CD4-positive, alpha-beta memory T cell (primary cell): ENCODE measurements around the gene MAFF. TPM values are rescaled to one million over a fixed set of nuclear protein-coding genes. Genes with fewer than 3 reads are reported as not detected.
"Not testable (repeated sequence)": the region's sequence is repeated elsewhere in the genome, so short reads cannot be mapped to it uniquely, and the experiment has no call there.

ENCODE experiments used
- CTCF ChIA-PET: fragments of 350-600 bp; sonication (Branson Sonifier 250); formaldehyde crosslinking; loops from one replicate; lab custom pipeline; 2021; ENCODE audit warnings: inconsistent platforms; ENCODE audit not compliant: partially characterized antibody; lab: Charles Lee
- POLR2A ChIA-PET: fragments of 350-600 bp; sonication (Branson Sonifier 250); formaldehyde crosslinking; loops from one replicate; lab custom pipeline; 2021; ENCODE audit not compliant: partially characterized antibody; lab: Charles Lee
- DNase-seq, 5 donors: peaks; one replicate each; pipeline versions ENCODE4 v3.0.0 to v3.0.0-alpha.2; 2020 to 2022; ENCODE audit warnings: mixed read lengths in 1 of 5
- H3K27ac ChIP-seq: one replicate; pipeline ENCODE4 v1.7.0; 2013; ENCODE audit warnings: low read depth, low read length
- H3K27me3 ChIP-seq: 2 replicates; pipeline ENCODE4 v1.7.0; 2013; ENCODE audit warnings: mild to moderate bottlenecking, low read length, moderate library complexity; ENCODE audit not compliant: insufficient read depth
- H3K36me3 ChIP-seq: 2 replicates; pipeline ENCODE4 v1.7.0; 2013; ENCODE audit warnings: mild to moderate bottlenecking, low read length, moderate library complexity; ENCODE audit not compliant: insufficient read depth
- H3K4me1 ChIP-seq: 2 replicates; pipeline ENCODE4 v1.7.0; 2013; ENCODE audit warnings: mild to moderate bottlenecking, low read length, moderate library complexity; ENCODE audit not compliant: insufficient read depth
- H3K4me3 ChIP-seq, 2 donors: one replicate each; pipeline ENCODE4 v1.7.0; 2013; ENCODE audit warnings: low read length in 2 of 2, mild to moderate bottlenecking in 1 of 2
- H3K9me3 ChIP-seq, 2 donors: one replicate each; pipeline ENCODE4 v1.7.0; 2013; ENCODE audit warnings: low read length in 2 of 2, control low read depth in 1 of 2; ENCODE audit not compliant: control insufficient read depth in 1 of 2
- H3K27ac Mint-ChIP-seq, 7 donors: one replicate each; pipeline ENCODE4 v1.8.0; 2020 to 2021; ENCODE audit warnings: mixed read lengths in 7 of 7, mild to moderate bottlenecking in 6 of 7, inconsistent platforms in 3 of 7, moderate library complexity in 3 of 7
- H3K27me3 Mint-ChIP-seq, 2 donors: one replicate each; pipeline ENCODE4 v1.8.0; 2020 to 2021; ENCODE audit warnings: mixed read lengths in 2 of 2
- H3K36me3 Mint-ChIP-seq, 2 donors: one replicate each; pipeline ENCODE4 v1.8.0; 2020 to 2021; ENCODE audit warnings: mixed read lengths in 2 of 2, inconsistent platforms in 1 of 2, mild to moderate bottlenecking in 1 of 2
- H3K4me1 Mint-ChIP-seq, 4 donors: one replicate each; pipeline ENCODE4 v1.8.0; 2020 to 2021; ENCODE audit warnings: mixed read lengths in 4 of 4, mild to moderate bottlenecking in 1 of 4
- H3K4me3 Mint-ChIP-seq, 8 donors: one replicate each; pipeline ENCODE4 v1.8.0; 2020 to 2021; ENCODE audit warnings: mixed read lengths in 8 of 8, mild to moderate bottlenecking in 7 of 8, moderate library complexity in 6 of 8, inconsistent platforms in 3 of 8
- H3K9me3 Mint-ChIP-seq, 8 donors: one replicate each; pipeline ENCODE4 v1.8.0; 2020 to 2021; ENCODE audit warnings: mixed read lengths in 8 of 8, mild to moderate bottlenecking in 5 of 8, inconsistent platforms in 3 of 8, moderate library complexity in 1 of 8
- intact Hi-C: fragments of 100-400 bp; cut with micrococcal nuclease; formaldehyde crosslinking; loops from one replicate; pipeline ENCODE4 v1.15.1; 2023
- polyA plus RNA-seq, 2 donors: library from polyadenylated mRNA; unstranded; fragments of 300-500 nt; fragmentation: Illumina TruSeq; gene quantifications; one replicate each; pipeline ENCODE4 v1.2.3, GENCODE V29; 2021
- total RNA-seq, 2 experiments: library from RNA; stranded (reverse); gene quantifications; one replicate each; pipeline ENCODE4 v1.2.3, GENCODE V29; 2021

Gene MAFF
- total and polyA plus RNA-seq, 4 experiments from 2014 or later = 3.3 to 6.8 (median 5.1) TPM

DNA sequence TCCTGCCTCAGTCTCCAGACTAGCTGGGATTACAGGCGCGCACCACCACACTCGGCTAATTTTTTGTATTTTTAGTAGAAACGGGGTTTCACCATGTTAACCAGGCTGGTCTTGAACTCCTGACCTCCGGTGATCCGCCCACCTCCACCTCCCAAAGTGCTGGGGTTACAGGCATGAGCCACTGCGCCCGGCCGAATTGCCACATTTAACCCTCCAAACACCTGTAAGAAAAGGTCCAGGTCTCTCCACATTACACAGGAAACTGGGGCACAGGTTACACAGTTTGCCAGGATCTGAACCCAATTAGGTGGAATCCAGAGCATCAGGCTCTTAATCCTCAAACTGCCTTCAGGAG, 24.2 kb upstream of the MAFF start:
- POLR2A ChIA-PET, H3K27me3 Mint-ChIP-seq, CTCF ChIA-PET, H3K9me3 Mint-ChIP-seq, DNase-seq, H3K36me3 ChIP-seq, intact Hi-C loops, H3K9me3 ChIP-seq, H3K27ac ChIP-seq, H3K4me3 ChIP-seq, H3K27me3 ChIP-seq: not testable (repeated sequence)
- H3K4me3 Mint-ChIP-seq = peak overlapping the region in 1 of 8 donors; percentile 62
- H3K4me1 Mint-ChIP-seq = peaks cover 43 to 85% (median 61%) of the 10 kb centered on the region in 4 donors
- H3K4me1 ChIP-seq = peaks cover 54% of the 10 kb centered on the region
- H3K27ac Mint-ChIP-seq = peak overlapping the region in 3 of 7 donors; percentile 53 to 99 (median 62)
- peaks cover 3 to 20% of the 10 kb centered on the region in 2 donors for H3K36me3 Mint-ChIP-seq

DNA sequence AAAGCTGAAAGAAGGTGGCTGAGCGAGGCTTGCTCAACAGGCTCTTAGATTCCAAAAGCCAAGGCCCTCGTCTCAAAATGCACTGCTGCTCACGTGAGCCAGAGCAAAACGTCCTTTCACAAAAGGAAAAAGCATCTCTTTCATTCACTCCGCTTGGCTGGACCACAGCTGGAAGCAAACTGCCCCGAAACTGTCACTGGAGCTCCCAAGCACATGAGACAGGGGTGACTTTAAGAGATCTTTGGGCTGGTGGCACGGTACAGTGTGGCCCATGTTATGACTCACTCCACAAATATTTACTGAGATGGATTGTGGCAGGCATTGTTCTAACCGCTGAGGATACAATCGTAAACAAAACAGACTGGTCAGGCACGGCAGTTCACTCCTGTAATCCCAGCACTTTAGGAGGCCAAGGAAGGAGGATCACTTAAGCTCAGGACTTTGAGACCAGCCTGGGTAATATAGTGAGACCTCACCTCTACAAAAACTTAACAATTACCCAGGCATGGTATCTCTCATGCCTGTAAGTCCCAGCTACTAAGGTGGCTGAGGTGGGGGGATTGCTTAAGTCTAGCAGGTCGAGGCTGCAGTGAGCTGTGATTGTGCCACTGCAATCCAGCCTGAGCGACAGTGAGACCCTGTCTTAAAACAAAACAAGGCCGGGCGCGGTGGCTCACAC, 23.7 kb upstream of the MAFF start:
- no peak overlapping the region for H3K4me3 ChIP-seq
- Mint-ChIP-seq H3K4me3 (peak overlapping the region in 1 of 8 donors; percentile 62), H3K36me3 (peaks cover 3 to 20% of the 10 kb centered on the region in 2 donors), H3K9me3 (peaks cover 0 to 3% (median 0%) of the 10 kb centered on the region in 8 donors), H3K4me1 (peaks cover 40 to 80% (median 57%) of the 10 kb centered on the region in 4 donors), H3K27ac (peak overlapping the region in 3 of 7 donors; percentile 53 to 99 (median 55)), H3K27me3 (no peaks in the 10 kb centered on the region)
- intact Hi-C loops = no loop called here
- H3K27me3 ChIP-seq = no peaks in the 10 kb centered on the region
- DNase-seq = no peak
- CTCF ChIA-PET = no interaction called here
- no peaks in the 10 kb centered on the region for H3K9me3 ChIP-seq
- no peaks in the 10 kb centered on the region for H3K36me3 ChIP-seq
- H3K27ac ChIP-seq = no peak overlapping the region
- H3K4me1 ChIP-seq = peaks cover 48% of the 10 kb centered on the region
- POLR2A ChIA-PET = no interaction called here

DNA sequence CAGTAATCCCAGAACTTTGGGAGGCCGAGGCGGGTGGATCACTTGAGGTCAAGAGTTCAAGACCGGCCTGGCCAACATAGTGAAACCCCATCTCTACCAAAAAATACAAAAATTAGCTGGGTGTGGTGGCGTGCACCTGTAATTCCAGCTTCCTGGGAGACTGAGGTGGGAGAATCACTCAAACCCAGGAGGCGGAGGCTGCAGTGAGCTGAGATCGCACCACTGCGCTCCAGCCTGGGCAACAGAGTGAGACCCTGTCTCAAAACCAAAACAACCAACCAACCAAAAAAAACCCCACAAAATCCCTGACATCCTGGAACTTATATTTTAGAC, 23.2 kb upstream of the MAFF start:
- intact Hi-C loops, DNase-seq, H3K9me3 ChIP-seq, H3K36me3 ChIP-seq, H3K4me3 ChIP-seq, H3K27me3 ChIP-seq, H3K27me3 Mint-ChIP-seq, H3K4me3 Mint-ChIP-seq, H3K27ac ChIP-seq, H3K9me3 Mint-ChIP-seq, CTCF ChIA-PET: not testable (repeated sequence)
- H3K4me1 ChIP-seq = peaks cover 48% of the 10 kb centered on the region
- peaks cover 3 to 20% of the 10 kb centered on the region in 2 donors for H3K36me3 Mint-ChIP-seq
- H3K4me1 Mint-ChIP-seq = peaks cover 38 to 75% (median 53%) of the 10 kb centered on the region in 4 donors
- POLR2A ChIA-PET = interaction anchor here (1.2 kb wide), 1 partner anchor 25 kb away, joined by 4 read pairs; no protein-coding TSS in a partner anchor
- H3K27ac Mint-ChIP-seq = peak overlapping the region in 6 of 7 donors; percentile 29 to 99 (median 75)

DNA sequence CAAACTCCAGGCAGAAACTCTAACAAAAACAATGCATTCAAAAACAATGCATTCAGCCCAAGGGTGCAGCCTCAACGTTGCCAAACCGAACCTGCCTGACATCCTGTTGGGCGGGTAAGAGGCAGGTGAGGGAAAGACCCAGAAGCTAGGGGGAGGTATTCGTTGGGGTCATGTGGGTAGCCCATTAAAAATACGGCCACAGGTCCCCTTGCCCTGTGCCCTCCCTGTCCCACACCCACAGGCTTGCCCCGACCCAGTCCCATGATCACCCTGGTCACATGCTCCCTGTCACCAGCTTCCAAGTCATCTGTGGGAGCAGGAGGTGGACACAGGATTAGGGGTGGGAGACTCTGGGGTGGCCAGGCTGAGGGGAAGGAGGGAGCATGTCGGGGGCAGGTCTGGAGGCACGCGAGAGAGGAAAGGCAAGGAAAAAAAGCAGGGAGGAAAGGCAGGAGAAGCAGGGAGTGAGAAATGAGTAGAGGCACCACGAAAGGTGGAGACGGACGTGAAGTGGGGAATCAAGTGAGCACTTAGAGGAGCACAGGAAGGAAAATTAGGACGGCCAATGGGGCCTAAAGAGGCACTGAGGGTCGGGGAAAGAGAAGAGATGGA, 20.8 kb upstream of the MAFF start:
- no peaks in the 10 kb centered on the region for H3K9me3 ChIP-seq
- peak overlapping the region; percentile 71 for H3K27ac ChIP-seq
- H3K4me3 ChIP-seq = peak overlapping the region; percentile 66 to 94
- Mint-ChIP-seq H3K9me3 (peaks cover 0 to 3% (median 0%) of the 10 kb centered on the region in 8 donors), H3K4me3 (peak overlapping the region; percentile 85 to 98 (median 94)), H3K27ac (peak overlapping the region; percentile 87 to 99 (median 95)), H3K27me3 (no peaks in the 10 kb centered on the region), H3K4me1 (peaks cover 32 to 60% (median 44%) of the 10 kb centered on the region in 4 donors), H3K36me3 (peaks cover 0 to 19% of the 10 kb centered on the region in 2 donors)
- DNase-seq = peak; percentile 49 to 83 (median 61)
- H3K27me3 ChIP-seq = no peaks in the 10 kb centered on the region
- CTCF ChIA-PET = no interaction called here
- peaks cover 38% of the 10 kb centered on the region for H3K4me1 ChIP-seq
- intact Hi-C loops = loop anchor here (1.0 kb wide), 2 partner anchors 20 to 33 kb away; partner anchors contain the start of gene MAFF
- H3K36me3 ChIP-seq = no peaks in the 10 kb centered on the region
- POLR2A ChIA-PET = interaction anchor here (0.9 to 2.3 kb wide), 9 partner anchors 10 to 218 kb away, joined by 3 to 38 read pairs (median 4); partner anchors contain the start of gene MAFF

GRCh38 chr22:38181453-38182200, 20.2 kb upstream of the MAFF start, which contains the start of gene PLA2G6:
TSS of gene PLA2G6 (minus strand) at chr22:38181830. CDS start at chr22:38169426, 12,404 bp downstream.
- intact Hi-C loops = loop anchor here (1.0 kb wide), 2 partner anchors 20 to 33 kb away; partner anchors contain the start of gene MAFF
- Histone ChIP-seq H3K36me3 (no peaks in the 10 kb centered on the region), H3K4me3 (peak within 1 kb of the TSS; percentile 66 to 94), H3K27me3 (no peaks in the 10 kb centered on the region), H3K9me3 (no peaks in the 10 kb centered on the region), H3K4me1 (peaks cover 31% of the 10 kb centered on the region), H3K27ac (peak within 1 kb of the TSS; percentile 71)
- ChIA-PET POLR2A (interaction anchor here (0.5 to 2.3 kb wide), 10 partner anchors 10 to 217 kb away, joined by 3 to 38 read pairs (median 4); partner anchors contain the start of genes MAFF and PICK1), CTCF (interaction anchor here (0.7 to 1.0 kb wide), 4 partner anchors 33 to 500 kb away, joined by 3 read pairs; partner anchors contain the start of gene TOMM22)
- H3K4me3 Mint-ChIP-seq = peak within 1 kb of the TSS; percentile 85 to 98 (median 94)
- H3K36me3 Mint-ChIP-seq = peaks cover 0 to 19% of the 10 kb centered on the region in 2 donors
- H3K27ac Mint-ChIP-seq = peak within 1 kb of the TSS; percentile 87 to 99 (median 95)
- peaks cover 26 to 53% (median 39%) of the 10 kb centered on the region in 4 donors for H3K4me1 Mint-ChIP-seq
- peak; percentile 92 to 95 (median 93) for DNase-seq
- no peaks in the 10 kb centered on the region for H3K27me3 Mint-ChIP-seq
- H3K9me3 Mint-ChIP-seq = peaks cover 0 to 3% (median 0%) of the 10 kb centered on the region in 8 donors

DNA sequence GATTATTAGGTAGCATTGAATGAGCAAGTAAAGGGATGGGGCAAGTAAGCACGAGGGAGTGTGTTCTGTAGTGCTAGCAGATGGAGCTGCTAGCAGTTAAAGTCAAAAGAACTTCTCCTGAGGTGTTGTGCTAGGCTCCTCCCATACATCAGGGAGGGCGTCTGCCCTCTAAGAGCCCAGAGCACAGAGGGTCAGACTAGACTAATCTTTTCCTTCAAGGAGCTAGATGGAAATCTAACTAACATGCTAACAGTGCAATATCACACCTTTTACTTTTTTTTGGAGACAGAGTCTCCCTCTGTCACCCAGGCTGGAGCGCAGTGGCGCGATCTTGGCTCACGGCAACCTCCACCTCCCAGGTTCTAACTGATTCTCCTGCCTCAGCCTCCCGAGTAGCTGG, 17.0 kb upstream of the MAFF start:
- Mint-ChIP-seq H3K27ac (no peak overlapping the region), H3K36me3 (peaks cover 0 to 16% of the 10 kb centered on the region in 2 donors), H3K4me3 (no peak overlapping the region), H3K4me1 (peaks cover 16 to 24% (median 21%) of the 10 kb centered on the region in 4 donors), H3K27me3 (no peaks in the 10 kb centered on the region), H3K9me3 (peaks cover 0 to 4% (median 0%) of the 10 kb centered on the region in 8 donors)
- H3K36me3 ChIP-seq = no peaks in the 10 kb centered on the region
- ChIA-PET POLR2A (no interaction called here), CTCF (no interaction called here)
- no peaks in the 10 kb centered on the region for H3K27me3 ChIP-seq
- DNase-seq = no peak
- H3K9me3 ChIP-seq = no peaks in the 10 kb centered on the region
- no peak overlapping the region for H3K27ac ChIP-seq
- intact Hi-C loops = no loop called here
- peaks cover 14% of the 10 kb centered on the region for H3K4me1 ChIP-seq
- no peak overlapping the region for H3K4me3 ChIP-seq
